GM23248 (cell line): ENCODE results near the gene SCAMP4. TPM values are rescaled to one million over a fixed set of nuclear protein-coding genes. Genes with fewer than 3 reads are reported as not detected.

Experiments
- DNase-seq: peaks from one replicate; pipeline ENCODE4 v3.0.0-alpha.2; 2015
- H2AFZ ChIP-seq: fragments of 200-600 bp; sonication (generic); 2 replicates; pipeline ENCODE4 v1.6.1; 2016; ENCODE audit warnings: antibody characterized with exemption
- H3F3A ChIP-seq: fragments of 200-600 bp; sonication (generic); 2 replicates; pipeline ENCODE4 v1.6.1; 2016; ENCODE audit warnings: mild to moderate bottlenecking, antibody characterized with exemption, mixed run types; ENCODE audit not compliant: insufficient read depth
- H3K27ac ChIP-seq: fragments of 200-600 bp; sonication (generic); 2 replicates; pipeline ENCODE4 v1.5.1; 2016; ENCODE audit warnings: mild to moderate bottlenecking
- H3K27me3 ChIP-seq: fragments of 200-600 bp; sonication (generic); replicated peaks from 2 replicates; pipeline ENCODE4 v1.6.1; 2016; ENCODE audit warnings: mild to moderate bottlenecking; ENCODE audit not compliant: insufficient read depth
- H3K36me3 ChIP-seq: fragments of 200-600 bp; sonication (generic); 2 replicates; pipeline ENCODE4 v1.6.1; 2016; ENCODE audit warnings: low read depth, mild to moderate bottlenecking
- H3K4me1 ChIP-seq: fragments of 200-600 bp; sonication (generic); 2 replicates; pipeline ENCODE4 v1.6.1; 2016; ENCODE audit warnings: mild to moderate bottlenecking; ENCODE audit not compliant: insufficient read depth
- H3K4me2 ChIP-seq: fragments of 200-600 bp; sonication (generic); one replicate; pipeline ENCODE4 v1.6.1; 2016; ENCODE audit warnings: mild to moderate bottlenecking; ENCODE audit not compliant: unreplicated experiment
- H3K4me3 ChIP-seq: fragments of 200-600 bp; sonication (generic); 2 replicates; pipeline ENCODE4 v1.5.1; 2016; ENCODE audit warnings: mild to moderate bottlenecking
- H3K79me2 ChIP-seq: fragments of 200-600 bp; sonication (generic); 2 replicates; pipeline ENCODE4 v1.6.1; 2016; ENCODE audit warnings: mild to moderate bottlenecking; ENCODE audit not compliant: insufficient read depth
- H3K9ac ChIP-seq: fragments of 200-600 bp; sonication (generic); 2 replicates; pipeline ENCODE4 v1.6.1; 2016; ENCODE audit warnings: mild to moderate bottlenecking
- H3K9me2 ChIP-seq: fragments of 200-600 bp; sonication (generic); 2 replicates; pipeline ENCODE4 v1.6.1; 2016; ENCODE audit warnings: mixed run types, mild to moderate bottlenecking, moderate library complexity; ENCODE audit not compliant: insufficient read depth
- H3K9me3 ChIP-seq: fragments of 200-600 bp; sonication (generic); one replicate; pipeline ENCODE4 v1.6.1; 2017; ENCODE audit warnings: low read depth
- H4K20me1 ChIP-seq: fragments of 200-600 bp; sonication (generic); 2 replicates; pipeline ENCODE4 v1.6.0; 2016; ENCODE audit not compliant: insufficient read depth
- EZH2 ChIP-seq: fragments of 200-600 bp; sonication (generic); IDR thresholded peaks from 2 replicates; pipeline ENCODE4 v1.6.1; 2018; ENCODE audit warnings: antibody characterized with exemption, mild to moderate bottlenecking; ENCODE audit not compliant: insufficient read depth, poor library complexity, severe bottlenecking
- EZH2phosphoT487 ChIP-seq: fragments of 200-600 bp; sonication (generic); IDR thresholded peaks from 2 replicates; pipeline ENCODE4 v1.6.1; 2018; ENCODE audit warnings: antibody characterized with exemption, moderate library complexity, mild to moderate bottlenecking, low read depth; ENCODE audit not compliant: insufficient read depth
- WGBS, 2 experiments: methylation state at CpG; one replicate each; pipeline ENCODE4 v1.1.6; 2015 to 2017; ENCODE audit warnings: low lambda C conversion rate in 2 of 2, low coverage in 1 of 2; ENCODE audit errors: missing lambda C conversion rate in 2 of 2; 5-methylcytosine and 5-hydroxymethylcytosine counted together
- in situ Hi-C: fragments of 300-500 bp; cut with MboI; formaldehyde crosslinking; loops from 2 replicates; pipeline ENCODE4 v1.15.0; 2020
- polyA plus RNA-seq: library from polyadenylated mRNA; unstranded; fragments of >200 nt; fragmentation: Nextera tagmentation; extraction: Ambion mirVana; gene quantifications from 2 replicates; pipeline ENCODE4 v1.2.1, GENCODE V29; 2016
- total RNA-seq: library from RNA; depleted of rRNA; stranded (reverse); fragments of >200 nt; shearing (Covaris generic); gene quantifications from 2 replicates; pipeline ENCODE4 v1.2.3, GENCODE V29; 2014; rRNA removed

Gene SCAMP4
- total and polyA plus RNA-seq, 2 experiments from 2014 or later = 73.9 to 110 TPM

- Histone ChIP-seq H3K27ac (no peak overlapping the region), H3K79me2 (peaks cover 65% of the 10 kb centered on the region), H3K9me2 (no peaks in the 10 kb centered on the region), H3K9ac (no peak overlapping the region), H3K27me3 (no peaks in the 10 kb centered on the region), H3F3A (no peaks in the 10 kb centered on the region), H3K36me3 (no peaks in the 10 kb centered on the region), H2AFZ (no peak overlapping the region), H3K4me1 (no peaks in the 10 kb centered on the region), H3K4me2 (no peak overlapping the region), H3K4me3 (no peak overlapping the region), H3K9me3 (no peaks in the 10 kb centered on the region), H4K20me1 (peaks cover 4% of the 10 kb centered on the region; the same call in 1 of the 2 replicates)
- 91 to 92% methylated on average over 18 to 24 of the region's 27 CpGs for WGBS, 2 experiments
- in situ Hi-C loops = no loop called here
- no peak for DNase-seq
- no peak for TF ChIP-seq EZH2
- TF ChIP-seq EZH2phosphoT487 = no peak
Measured at GRCh38 chr19:1970806-1971502, 65.8 kb downstream of the SCAMP4 start.

- Histone ChIP-seq H3K9ac (no peak overlapping the region), H3K36me3 (no peaks in the 10 kb centered on the region; the same call in 1 of the 2 replicates), H3K9me3 (no peaks in the 10 kb centered on the region), H3K79me2 (peaks cover 70% of the 10 kb centered on the region), H3K9me2 (no peaks in the 10 kb centered on the region), H2AFZ (no peak overlapping the region), H3F3A (no peaks in the 10 kb centered on the region), H3K27ac (no peak overlapping the region), H3K4me3 (no peak overlapping the region), H3K4me1 (no peaks in the 10 kb centered on the region), H3K27me3 (no peaks in the 10 kb centered on the region), H4K20me1 (peaks cover 4% of the 10 kb centered on the region; the same call in 1 of the 2 replicates), H3K4me2 (no peak overlapping the region)
- in situ Hi-C loops = no loop called here
- no peak for DNase-seq
- 84 to 86% methylated on average over 27 of the region's 28 CpGs for WGBS, 2 experiments
- TF ChIP-seq EZH2phosphoT487 (no peak), EZH2 (no peak)
Measured at GRCh38 chr19:1974381-1975161, 69.4 kb downstream of the SCAMP4 start.

GRCh38 chr19:1975162-1975480 is 69.9 kb downstream of the SCAMP4 start:
- no peak overlapping the region for H2AFZ ChIP-seq
- DNase-seq = peak; percentile 17
- TF ChIP-seq EZH2 (no peak), EZH2phosphoT487 (no peak)
- WGBS, 2 experiments = 63 to 65% methylated on average over 19 to 20 of the region's 20 CpGs
- H3K36me3 ChIP-seq = no peaks in the 10 kb centered on the region; the same call in 1 of the 2 replicates
- H3K9me3 ChIP-seq = no peaks in the 10 kb centered on the region
- H3K4me3 ChIP-seq = no peak overlapping the region
- H3K9me2 ChIP-seq = no peaks in the 10 kb centered on the region
- H4K20me1 ChIP-seq = peaks cover 4% of the 10 kb centered on the region; the same call in 1 of the 2 replicates
- no peak overlapping the region for H3K27ac ChIP-seq
- H3F3A ChIP-seq = no peaks in the 10 kb centered on the region
- H3K4me2 ChIP-seq = no peak overlapping the region
- no peaks in the 10 kb centered on the region for H3K4me1 ChIP-seq
- peaks cover 64% of the 10 kb centered on the region for H3K79me2 ChIP-seq
- no peak overlapping the region for H3K9ac ChIP-seq
- in situ Hi-C loops = no loop called here
- H3K27me3 ChIP-seq = no peaks in the 10 kb centered on the region

Other genes with a start within 250 kb of the SCAMP4 start
- not detected in 2 replicates for gene ONECUT3, start 151.9 kb upstream of the SCAMP4 start, total RNA-seq
- gene ONECUT3, start 151.9 kb upstream of the SCAMP4 start, polyA plus RNA-seq = not detected in 2 replicates
- 0.32 and 2.5 TPM in 2 replicates for gene ATP8B3, start 93.1 kb upstream of the SCAMP4 start, total RNA-seq
- 1.8 and 1.9 TPM in 2 replicates for gene ATP8B3, start 93.1 kb upstream of the SCAMP4 start, polyA plus RNA-seq
- gene REXO1, start 56.9 kb upstream of the SCAMP4 start, total RNA-seq = 4.2 and 5.2 TPM in 2 replicates
- gene REXO1, start 56.9 kb upstream of the SCAMP4 start, polyA plus RNA-seq = 4.2 and 4.9 TPM in 2 replicates
- 8.9 and 11.0 TPM in 2 replicates for gene KLF16, start 41.8 kb upstream of the SCAMP4 start, total RNA-seq
- 4.2 and 4.6 TPM in 2 replicates for gene KLF16, start 41.8 kb upstream of the SCAMP4 start, polyA plus RNA-seq
- 147 and 157 TPM in 2 replicates for gene ABHD17A, start 19.9 kb upstream of the SCAMP4 start, total RNA-seq
- 37.6 and 39.4 TPM in 2 replicates for gene ABHD17A, start 19.9 kb upstream of the SCAMP4 start, polyA plus RNA-seq
- 0.22 and 3.2 TPM in 2 replicates for gene ADAT3, start within 50 bp of the SCAMP4 start, total RNA-seq
- gene ADAT3, start within 50 bp of the SCAMP4 start, polyA plus RNA-seq = 2.4 and 3.2 TPM in 2 replicates
- 76.6 and 81.4 TPM in 2 replicates for gene CSNK1G2, start 35.8 kb downstream of the SCAMP4 start, total RNA-seq
- 9.5 and 15.2 TPM in 2 replicates for gene CSNK1G2, start 35.8 kb downstream of the SCAMP4 start, polyA plus RNA-seq
- gene BTBD2, start 110.3 kb downstream of the SCAMP4 start, total RNA-seq = 69.5 and 72.0 TPM in 2 replicates
- 6.8 and 9.0 TPM in 2 replicates for gene BTBD2, start 110.3 kb downstream of the SCAMP4 start, polyA plus RNA-seq
- gene MKNK2, start 145.8 kb downstream of the SCAMP4 start, total RNA-seq = 78.6 and 83.2 TPM in 2 replicates
- 28.9 and 37.6 TPM in 2 replicates for gene MKNK2, start 145.8 kb downstream of the SCAMP4 start, polyA plus RNA-seq
- 38.7 and 53.1 TPM in 2 replicates for gene MOB3A, start 190.9 kb downstream of the SCAMP4 start, total RNA-seq
- gene MOB3A, start 190.9 kb downstream of the SCAMP4 start, polyA plus RNA-seq = 53.7 and 57.0 TPM in 2 replicates
- gene IZUMO4, start 191.5 kb downstream of the SCAMP4 start, total RNA-seq = 1.6 and 2.3 TPM in 2 replicates
- 0.89 and 1.5 TPM in 2 replicates for gene IZUMO4, start 191.5 kb downstream of the SCAMP4 start, polyA plus RNA-seq
- 95.4 and 97.6 TPM in 2 replicates for gene AP3D1, start 246.2 kb downstream of the SCAMP4 start, total RNA-seq
- gene AP3D1, start 246.2 kb downstream of the SCAMP4 start, polyA plus RNA-seq = 65.2 and 79.0 TPM in 2 replicates